PFSK-1 (cell line): ENCODE data around the gene SOX13.

ENCODE experiments used
- POLR2AphosphoS5 ChIP-seq: IDR thresholded peaks from 2 replicates; pipeline ENCODE4 v1.6.1; 2012; ENCODE audit warnings: low read depth, mild to moderate bottlenecking, control low read depth, low read length, moderate library complexity
- TF ChIP-seq, protein P1 (sequence below), 2 experiments: IDR thresholded peaks; 2 replicates each; pipeline versions ENCODE4 v1.6.1 to v1.8.0; 2011 to 2012; ENCODE audit warnings: low read depth in 2 of 2, low read length in 2 of 2, control low read depth in 1 of 2, inconsistent platforms in 1 of 2, mild to moderate bottlenecking in 1 of 2, moderate library complexity in 1 of 2; ENCODE audit not compliant: insufficient read depth in 1 of 2

GRCh38 chr1:204041803-204042505 is 31.0 kb upstream of the SOX13 start:
- no peak for TF ChIP-seq POLR2AphosphoS5
- TF ChIP-seq, protein P1, sequence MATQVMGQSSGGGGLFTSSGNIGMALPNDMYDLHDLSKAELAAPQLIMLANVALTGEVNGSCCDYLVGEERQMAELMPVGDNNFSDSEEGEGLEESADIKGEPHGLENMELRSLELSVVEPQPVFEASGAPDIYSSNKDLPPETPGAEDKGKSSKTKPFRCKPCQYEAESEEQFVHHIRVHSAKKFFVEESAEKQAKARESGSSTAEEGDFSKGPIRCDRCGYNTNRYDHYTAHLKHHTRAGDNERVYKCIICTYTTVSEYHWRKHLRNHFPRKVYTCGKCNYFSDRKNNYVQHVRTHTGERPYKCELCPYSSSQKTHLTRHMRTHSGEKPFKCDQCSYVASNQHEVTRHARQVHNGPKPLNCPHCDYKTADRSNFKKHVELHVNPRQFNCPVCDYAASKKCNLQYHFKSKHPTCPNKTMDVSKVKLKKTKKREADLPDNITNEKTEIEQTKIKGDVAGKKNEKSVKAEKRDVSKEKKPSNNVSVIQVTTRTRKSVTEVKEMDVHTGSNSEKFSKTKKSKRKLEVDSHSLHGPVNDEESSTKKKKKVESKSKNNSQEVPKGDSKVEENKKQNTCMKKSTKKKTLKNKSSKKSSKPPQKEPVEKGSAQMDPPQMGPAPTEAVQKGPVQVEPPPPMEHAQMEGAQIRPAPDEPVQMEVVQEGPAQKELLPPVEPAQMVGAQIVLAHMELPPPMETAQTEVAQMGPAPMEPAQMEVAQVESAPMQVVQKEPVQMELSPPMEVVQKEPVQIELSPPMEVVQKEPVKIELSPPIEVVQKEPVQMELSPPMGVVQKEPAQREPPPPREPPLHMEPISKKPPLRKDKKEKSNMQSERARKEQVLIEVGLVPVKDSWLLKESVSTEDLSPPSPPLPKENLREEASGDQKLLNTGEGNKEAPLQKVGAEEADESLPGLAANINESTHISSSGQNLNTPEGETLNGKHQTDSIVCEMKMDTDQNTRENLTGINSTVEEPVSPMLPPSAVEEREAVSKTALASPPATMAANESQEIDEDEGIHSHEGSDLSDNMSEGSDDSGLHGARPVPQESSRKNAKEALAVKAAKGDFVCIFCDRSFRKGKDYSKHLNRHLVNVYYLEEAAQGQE (IDR thresholded peaks at IDR 0.05; ENCODE audit: insufficient read depth in 1 of 2, low read depth in 2 of 2, low read length in 2 of 2) = no peak
